HCT116 (cell line): ENCODE measurements around the gene RASSF3. TPM values are rescaled to one million over a fixed set of nuclear protein-coding genes. Genes with fewer than 3 reads are reported as not detected.
"Not testable (repeated sequence)": the region's sequence is repeated elsewhere in the genome, so short reads cannot be mapped to it uniquely, and the experiment has no call there.

ENCODE experiments used
- ATAC-seq: fragments of 200-7000 bp; cut with Tn5 transposase; 2 replicates; pipeline ENCODE4 v1.9.1; 2020; ENCODE audit warnings: mild to moderate bottlenecking, moderate library complexity
- BruUV-seq: library from RNA; stranded (reverse); fragments of 400-500 nt; replicated peaks from 2 replicates; lab custom pipeline; 2021; lab: Mats Ljungman, UMichigan
- CTCF ChIA-PET: fragments of 300-600 bp; sonication (Branson Sonifier 250); formaldehyde crosslinking; loops from one replicate; lab custom pipeline; 2021; ENCODE audit warnings: antibody characterized with exemption; lab: Charles Lee
- POLR2A ChIA-PET: fragments of 300-600, 350-600 bp; sonication (Branson Sonifier 250); formaldehyde crosslinking; loops from one replicate; lab custom pipeline; 2021; ENCODE audit warnings: antibody characterized with exemption; lab: Charles Lee
- RAD21 ChIA-PET, 2 experiments: fragments of 300-600 bp; sonication (Branson Sonifier 250); formaldehyde crosslinking; loops; one replicate each; lab custom pipeline; 2023; ENCODE audit warnings: low total read pairs in 2 of 2; ENCODE audit not compliant: uncharacterized antibody in 2 of 2, unreplicated experiment in 2 of 2, low non-redundant PET in 1 of 2; lab: Charles Lee
- DNase-seq: peaks from one replicate; pipeline ENCODE4 v3.0.0-alpha.2; 2010; ENCODE audit warnings: low read depth, low spot score
- H2AFZ ChIP-seq: fragments of 200-600 bp; shearing (Covaris generic), sonication (generic); 2 replicates; pipeline ENCODE4 v1.6.1; 2017; ENCODE audit warnings: low read depth, mixed run types, mixed read lengths, antibody characterized with exemption, low read length; ENCODE audit not compliant: poor library complexity, severe bottlenecking
- H3K27ac ChIP-seq: 2 replicates; pipeline ENCODE4 v1.5.1; 2012; ENCODE audit warnings: low read depth, low read length
- H3K27me3 ChIP-seq: fragments of 200-600 bp; sonication (generic); 2 replicates; pipeline ENCODE4 v1.6.1; 2016; ENCODE audit warnings: mixed run types, low read length, mixed read lengths; ENCODE audit not compliant: insufficient read depth
- H3K36me3 ChIP-seq, 2 experiments: fragments of 200-500 bp in 1 of 2; fragments of 200-600 bp in 1 of 2; sonication (Bioruptor generic) in 1 of 2; sonication (generic) in 1 of 2; 2 replicates each; pipeline versions ENCODE4 v1.5.1 to v1.6.1; 2014 to 2016; ENCODE audit warnings: low read length in 2 of 2, inconsistent platforms in 1 of 2, mixed read lengths in 1 of 2, mixed run types in 1 of 2; ENCODE audit not compliant: insufficient read depth in 2 of 2, control insufficient read depth in 1 of 2
- H3K4me1 ChIP-seq, 2 experiments: fragments of 200-600 bp in 1 of 2; sonication (generic) in 1 of 2; 2 replicates each; pipeline versions ENCODE4 v1.5.1 to v1.6.1; 2012 to 2017; ENCODE audit warnings: low read length in 2 of 2, inconsistent platforms in 1 of 2, mild to moderate bottlenecking in 1 of 2, mixed read lengths in 1 of 2, mixed run types in 1 of 2, moderate library complexity in 1 of 2; ENCODE audit not compliant: insufficient read depth in 2 of 2, control insufficient read depth in 1 of 2
- H3K4me2 ChIP-seq: fragments of 200-600 bp; sonication (generic); 2 replicates; pipeline ENCODE4 v1.6.1; 2017; ENCODE audit warnings: mixed run types, low read length, mixed read lengths
- H3K4me3 ChIP-seq, 2 experiments: fragments of 200-600 bp in 1 of 2; sonication (generic) in 1 of 2; replicated peaks in 1 of 2; 2 replicates each; pipeline ENCODE4 v1.5.1; 2011 to 2016; ENCODE audit warnings: low read length in 2 of 2, control low read depth in 1 of 2, low read depth in 1 of 2, mild to moderate bottlenecking in 1 of 2, mixed read lengths in 1 of 2, mixed run types in 1 of 2
- H3K79me2 ChIP-seq: fragments of 200-600 bp; sonication (generic); 2 replicates; pipeline ENCODE4 v1.6.1; 2017; ENCODE audit warnings: mild to moderate bottlenecking, mixed run types, low read length, moderate library complexity, mixed read lengths; ENCODE audit not compliant: insufficient read depth
- H3K9ac ChIP-seq: fragments of 200-600 bp; sonication (generic); 2 replicates; pipeline ENCODE4 v1.6.1; 2016; ENCODE audit warnings: low read length, mixed read lengths
- H3K9me2 ChIP-seq: fragments of 200-600 bp; sonication (generic), shearing (Covaris generic); 2 replicates; pipeline ENCODE4 v1.6.1; 2017; ENCODE audit warnings: mixed run types, mild to moderate bottlenecking, moderate library complexity; ENCODE audit not compliant: insufficient read depth
- H3K9me3 ChIP-seq, 2 experiments: fragments of 200-500 bp in 1 of 2; fragments of 200-600 bp in 1 of 2; sonication (Bioruptor generic) in 1 of 2; sonication (generic) in 1 of 2; 2 replicates each; pipeline ENCODE4 v1.6.1; 2014 to 2017; ENCODE audit warnings: low read length in 2 of 2, mixed read lengths in 2 of 2, inconsistent platforms in 1 of 2, low read depth in 1 of 2, mild to moderate bottlenecking in 1 of 2, mixed run types in 1 of 2, moderate library complexity in 1 of 2; ENCODE audit not compliant: control insufficient read depth in 1 of 2, insufficient read depth in 1 of 2
- H4K20me1 ChIP-seq: fragments of 200-600 bp; sonication (generic), shearing (Covaris generic); 2 replicates; pipeline ENCODE4 v1.6.1; 2017; ENCODE audit warnings: mixed run types, mild to moderate bottlenecking, moderate library complexity; ENCODE audit not compliant: insufficient read depth
- EGR1 ChIP-seq: IDR thresholded peaks from 2 replicates; pipeline ENCODE4 v1.6.1; 2012; ENCODE audit warnings: low read depth
- POLR2A ChIP-seq: IDR thresholded peaks from 2 replicates; pipeline ENCODE4 v1.7.0; 2011; ENCODE audit warnings: borderline replicate concordance; ENCODE audit not compliant: insufficient read depth, insufficient read length; ENCODE audit errors: extremely low read depth
- SP1 ChIP-seq: IDR thresholded peaks from 2 replicates; pipeline ENCODE4 v1.6.1; 2012; ENCODE audit warnings: low read depth
- intact Hi-C: fragments of 100-400 bp; cut with micrococcal nuclease; formaldehyde crosslinking; loops from 2 replicates; pipeline ENCODE4 v1.10.0; 2022
- total RNA-seq: library from RNA; stranded (reverse); gene quantifications from one replicate; pipeline ENCODE4 v1.2.1, GENCODE V29; 2021; ENCODE audit not compliant: unreplicated experiment
- TF ChIP-seq, protein P1 (sequence below), 3 experiments: fragments of 200-600 bp in 1 of 3; sonication (generic) in 1 of 3; IDR thresholded peaks in 2 of 3; conservative IDR thresholded peaks in 1 of 3; 2 replicates each; pipeline ENCODE4 v1.5.1; 2012 to 2017; ENCODE audit warnings: low read depth in 2 of 3, low read length in 2 of 3, antibody characterized with exemption in 1 of 3, borderline replicate concordance in 1 of 3, control low read depth in 1 of 3, mild to moderate bottlenecking in 1 of 3, mixed read lengths in 1 of 3, mixed run types in 1 of 3, moderate library complexity in 1 of 3; ENCODE audit not compliant: insufficient read depth in 1 of 3
- TF ChIP-seq, protein P2 (sequence below): IDR thresholded peaks from 2 replicates; pipeline ENCODE4 v1.6.1; 2012; ENCODE audit warnings: low read depth

The RASSF3 gene
- total RNA-seq, 1 experiment from 2014 or later = 67.1 TPM

DNA sequence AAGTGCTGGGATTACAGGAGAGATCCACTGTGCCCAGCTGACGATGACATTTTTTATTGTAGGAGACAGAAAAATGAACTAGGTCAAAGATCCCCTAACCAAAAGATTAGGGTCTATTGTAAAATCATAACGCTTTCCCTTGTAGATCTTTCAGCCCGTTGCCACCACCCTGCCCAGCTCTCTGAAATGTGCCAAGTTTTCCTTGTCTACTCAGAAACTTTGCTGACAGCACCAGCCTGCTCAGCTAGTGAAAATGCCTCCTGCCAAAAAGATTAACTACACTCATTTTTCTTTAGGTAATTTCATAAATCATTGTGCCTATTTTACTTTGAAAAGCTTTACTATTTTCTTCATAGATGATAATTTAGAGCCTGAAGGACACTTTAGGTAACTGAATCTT, 28.2 kb upstream of the RASSF3 start:
- H3K79me2 ChIP-seq = no peaks in the 10 kb centered on the region
- ATAC-seq (no peak), DNase-seq (no peak)
- H3K4me2 ChIP-seq = no peak overlapping the region
- H4K20me1 ChIP-seq = no peaks in the 10 kb centered on the region
- ChIA-PET CTCF (interaction anchor here (0.9 to 1.6 kb wide), 2 partner anchors 13 to 33 kb away, joined by 3 to 5 read pairs; no protein-coding TSS in a partner anchor), POLR2A (no interaction called here), RAD21 (no interaction called here)
- intact Hi-C loops = no loop called here
- H3K4me3 ChIP-seq = no peak overlapping the region
- no peaks in the 10 kb centered on the region for H3K27me3 ChIP-seq
- H3K9me3 ChIP-seq = no peaks in the 10 kb centered on the region
- no peak overlapping the region for H2AFZ ChIP-seq
- H3K36me3 ChIP-seq = no peaks in the 10 kb centered on the region
- TF ChIP-seq, protein P1, sequence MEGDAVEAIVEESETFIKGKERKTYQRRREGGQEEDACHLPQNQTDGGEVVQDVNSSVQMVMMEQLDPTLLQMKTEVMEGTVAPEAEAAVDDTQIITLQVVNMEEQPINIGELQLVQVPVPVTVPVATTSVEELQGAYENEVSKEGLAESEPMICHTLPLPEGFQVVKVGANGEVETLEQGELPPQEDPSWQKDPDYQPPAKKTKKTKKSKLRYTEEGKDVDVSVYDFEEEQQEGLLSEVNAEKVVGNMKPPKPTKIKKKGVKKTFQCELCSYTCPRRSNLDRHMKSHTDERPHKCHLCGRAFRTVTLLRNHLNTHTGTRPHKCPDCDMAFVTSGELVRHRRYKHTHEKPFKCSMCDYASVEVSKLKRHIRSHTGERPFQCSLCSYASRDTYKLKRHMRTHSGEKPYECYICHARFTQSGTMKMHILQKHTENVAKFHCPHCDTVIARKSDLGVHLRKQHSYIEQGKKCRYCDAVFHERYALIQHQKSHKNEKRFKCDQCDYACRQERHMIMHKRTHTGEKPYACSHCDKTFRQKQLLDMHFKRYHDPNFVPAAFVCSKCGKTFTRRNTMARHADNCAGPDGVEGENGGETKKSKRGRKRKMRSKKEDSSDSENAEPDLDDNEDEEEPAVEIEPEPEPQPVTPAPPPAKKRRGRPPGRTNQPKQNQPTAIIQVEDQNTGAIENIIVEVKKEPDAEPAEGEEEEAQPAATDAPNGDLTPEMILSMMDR (IDR thresholded peaks at IDR 0.05 in 2 of 3, conservative IDR thresholded peaks at IDR 0.05 in 1 of 3; ENCODE audit: borderline replicate concordance in 1 of 3, insufficient read depth in 1 of 3, low read depth in 2 of 3, low read length in 2 of 3) = no peak
- BruUV-seq = no TSS peak
- H3K9me2 ChIP-seq = no peaks in the 10 kb centered on the region
- H3K27ac ChIP-seq = no peak overlapping the region
- no peaks in the 10 kb centered on the region for H3K4me1 ChIP-seq
- no peak overlapping the region for H3K9ac ChIP-seq

DNA sequence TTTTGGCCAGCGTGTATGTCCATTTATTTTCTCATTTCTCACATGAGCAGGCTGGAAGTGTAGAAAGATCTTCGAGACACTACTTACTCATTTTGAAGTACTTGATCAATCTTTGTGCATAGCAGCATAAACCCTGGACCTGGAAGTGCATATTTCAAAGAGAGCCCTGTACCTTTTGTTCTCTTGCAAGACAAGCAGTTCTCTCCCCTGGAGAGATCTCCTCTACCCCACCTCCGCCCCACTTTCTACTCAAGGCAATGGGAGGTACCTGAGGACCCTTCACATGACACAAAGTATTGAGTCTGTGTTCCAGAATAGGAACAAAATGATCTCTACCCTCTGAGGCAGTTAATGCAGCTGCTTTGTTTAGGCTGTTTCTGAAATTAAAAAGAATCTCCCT, 27.4 kb upstream of the RASSF3 start:
- BruUV-seq = no TSS peak
- Histone ChIP-seq H3K27me3 (no peaks in the 10 kb centered on the region), H3K4me2 (no peak overlapping the region), H3K4me1 (no peaks in the 10 kb centered on the region), H4K20me1 (no peaks in the 10 kb centered on the region), H3K79me2 (no peaks in the 10 kb centered on the region), H3K27ac (no peak overlapping the region), H3K9ac (no peak overlapping the region), H3K9me3 (no peaks in the 10 kb centered on the region), H3K9me2 (no peaks in the 10 kb centered on the region), H3K36me3 (no peaks in the 10 kb centered on the region), H2AFZ (no peak overlapping the region), H3K4me3 (no peak overlapping the region)
- ChIA-PET RAD21 (no interaction called here), CTCF (no interaction called here), POLR2A (no interaction called here)
- TF ChIP-seq POLR2A (no peak), SP1 (no peak), EGR1 (no peak)
- TF ChIP-seq, protein P2, sequence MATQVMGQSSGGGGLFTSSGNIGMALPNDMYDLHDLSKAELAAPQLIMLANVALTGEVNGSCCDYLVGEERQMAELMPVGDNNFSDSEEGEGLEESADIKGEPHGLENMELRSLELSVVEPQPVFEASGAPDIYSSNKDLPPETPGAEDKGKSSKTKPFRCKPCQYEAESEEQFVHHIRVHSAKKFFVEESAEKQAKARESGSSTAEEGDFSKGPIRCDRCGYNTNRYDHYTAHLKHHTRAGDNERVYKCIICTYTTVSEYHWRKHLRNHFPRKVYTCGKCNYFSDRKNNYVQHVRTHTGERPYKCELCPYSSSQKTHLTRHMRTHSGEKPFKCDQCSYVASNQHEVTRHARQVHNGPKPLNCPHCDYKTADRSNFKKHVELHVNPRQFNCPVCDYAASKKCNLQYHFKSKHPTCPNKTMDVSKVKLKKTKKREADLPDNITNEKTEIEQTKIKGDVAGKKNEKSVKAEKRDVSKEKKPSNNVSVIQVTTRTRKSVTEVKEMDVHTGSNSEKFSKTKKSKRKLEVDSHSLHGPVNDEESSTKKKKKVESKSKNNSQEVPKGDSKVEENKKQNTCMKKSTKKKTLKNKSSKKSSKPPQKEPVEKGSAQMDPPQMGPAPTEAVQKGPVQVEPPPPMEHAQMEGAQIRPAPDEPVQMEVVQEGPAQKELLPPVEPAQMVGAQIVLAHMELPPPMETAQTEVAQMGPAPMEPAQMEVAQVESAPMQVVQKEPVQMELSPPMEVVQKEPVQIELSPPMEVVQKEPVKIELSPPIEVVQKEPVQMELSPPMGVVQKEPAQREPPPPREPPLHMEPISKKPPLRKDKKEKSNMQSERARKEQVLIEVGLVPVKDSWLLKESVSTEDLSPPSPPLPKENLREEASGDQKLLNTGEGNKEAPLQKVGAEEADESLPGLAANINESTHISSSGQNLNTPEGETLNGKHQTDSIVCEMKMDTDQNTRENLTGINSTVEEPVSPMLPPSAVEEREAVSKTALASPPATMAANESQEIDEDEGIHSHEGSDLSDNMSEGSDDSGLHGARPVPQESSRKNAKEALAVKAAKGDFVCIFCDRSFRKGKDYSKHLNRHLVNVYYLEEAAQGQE = no peak
- DNase-seq (no peak), ATAC-seq (no peak)
- intact Hi-C loops = no loop called here

DNA sequence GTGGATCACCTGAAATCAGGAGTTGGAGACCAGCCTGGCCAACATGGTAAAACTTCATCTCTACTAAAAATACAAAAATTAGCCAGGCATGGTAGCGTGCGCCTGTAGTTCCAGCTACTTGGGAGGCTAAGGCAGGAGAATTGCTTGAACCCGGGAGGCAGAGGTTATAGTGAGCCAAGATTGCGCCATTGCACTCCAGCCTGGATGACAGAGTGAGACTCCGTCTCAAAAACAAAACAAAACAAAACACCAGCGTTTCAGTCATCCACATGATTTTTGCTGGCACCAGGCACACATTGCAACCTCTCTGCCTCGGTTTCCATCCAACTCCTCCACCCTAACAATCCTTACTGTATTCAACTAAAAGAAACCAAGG, 26.9 kb upstream of the RASSF3 start:
- H3K9ac ChIP-seq, H3K9me2 ChIP-seq, intact Hi-C loops, H3K9me3 ChIP-seq, POLR2A ChIA-PET, RAD21 ChIA-PET, H3K4me1 ChIP-seq, BruUV-seq, H4K20me1 ChIP-seq, H3K4me3 ChIP-seq, H3K27me3 ChIP-seq, ATAC-seq, H3K4me2 ChIP-seq, H3K36me3 ChIP-seq, H3K79me2 ChIP-seq, H2AFZ ChIP-seq, H3K27ac ChIP-seq, DNase-seq: not testable (repeated sequence)
- CTCF ChIA-PET = interaction anchor here (1.1 kb wide), 1 partner anchor 34 kb away, joined by 4 read pairs; no protein-coding TSS in a partner anchor
